AG04450 (cell line): ENCODE measurements around the gene OR51B4. TPM values are rescaled to one million over a fixed set of nuclear protein-coding genes. Genes with fewer than 3 reads are reported as not detected.

Source experiments
- CTCF ChIA-PET: fragments of 300-600, 350-600 bp; formaldehyde crosslinking; extraction: SDS; loops from one replicate; lab custom pipeline; 2022; ENCODE audit warnings: antibody characterized with exemption, inconsistent platforms; lab: Charles Lee
- POLR2A ChIA-PET: fragments of 350-600 bp; formaldehyde crosslinking; extraction: SDS; loops from one replicate; lab custom pipeline; 2021; ENCODE audit warnings: antibody characterized with exemption, inconsistent platforms; lab: Yijun Ruan, JAX
- DNase-seq: peaks from one replicate; pipeline ENCODE4 v3.0.0-alpha.2; 2011; ENCODE audit warnings: low read depth, low spot score
- H3K27ac ChIP-seq: one replicate; pipeline ENCODE4 v1.5.1; 2012; ENCODE audit warnings: low read depth, low read length, control low read depth
- H3K27me3 ChIP-seq: one replicate; pipeline ENCODE4 v1.6.0; 2012; ENCODE audit warnings: low read length; ENCODE audit not compliant: control insufficient read depth, insufficient read depth
- H3K4me3 ChIP-seq: 2 replicates; pipeline ENCODE4 v1.5.1; 2011; ENCODE audit warnings: mild to moderate bottlenecking, low read depth, low read length, control low read depth
- H3K9me3 ChIP-seq: 2 replicates; pipeline ENCODE4 v1.5.1; 2012; ENCODE audit warnings: low read length; ENCODE audit not compliant: control insufficient read depth, insufficient read depth
- CTCF ChIP-seq: IDR thresholded peaks from 2 replicates; pipeline ENCODE4 v1.5.1; 2011; ENCODE audit warnings: low read depth, low read length, control low read depth, inconsistent platforms
- polyA plus RNA-seq: library from polyadenylated mRNA; depleted of rRNA; stranded (reverse); fragments of >200 nt; gene quantifications from 2 replicates; pipeline ENCODE4 v1.2.3, GENCODE V29; 2011

Gene OR51B4
- polyA plus RNA-seq, 1 experiment = 0.82 TPM

GRCh38 chr11:5272395-5273017, 29.2 kb downstream of the OR51B4 start:
- Histone ChIP-seq H3K27me3 (no peaks in the 10 kb centered on the region), H3K27ac (no peak overlapping the region), H3K9me3 (no peaks in the 10 kb centered on the region), H3K4me3 (no peak overlapping the region)
- no peak for TF ChIP-seq CTCF
- DNase-seq = no peak
- ChIA-PET POLR2A (no interaction called here), CTCF (no interaction called here)

GRCh38 chr11:5269715-5270147, 32.0 kb downstream of the OR51B4 start, which contains the start of gene HBE1:
TSS of gene HBE1 (minus strand) at chr11:5269945. CDS start at chr11:5269890, 55 bp downstream.
- POLR2A ChIA-PET = no interaction called here
- H3K27ac ChIP-seq = no peak within 1 kb of the TSS
- CTCF ChIA-PET = no interaction called here
- DNase-seq = no peak
- H3K27me3 ChIP-seq = no peaks in the 10 kb centered on the region
- no peaks in the 10 kb centered on the region for H3K9me3 ChIP-seq
- no peak for TF ChIP-seq CTCF
- no peak within 1 kb of the TSS for H3K4me3 ChIP-seq

- POLR2A ChIA-PET = no interaction called here
- Histone ChIP-seq H3K27ac (no peak overlapping the region), H3K9me3 (no peaks in the 10 kb centered on the region), H3K27me3 (no peaks in the 10 kb centered on the region), H3K4me3 (no peak overlapping the region)
- TF ChIP-seq CTCF = no peak
- CTCF ChIA-PET = no interaction called here
- DNase-seq = no peak
Observed at GRCh38 chr11:5267033-5267563, 34.6 kb downstream of the OR51B4 start.

- Histone ChIP-seq H3K27me3 (no peaks in the 10 kb centered on the region), H3K27ac (no peak overlapping the region), H3K4me3 (no peak overlapping the region), H3K9me3 (no peaks in the 10 kb centered on the region)
- POLR2A ChIA-PET = no interaction called here
- no peak for TF ChIP-seq CTCF
- CTCF ChIA-PET = no interaction called here
- DNase-seq = no peak
Observed at GRCh38 chr11:5266609-5267008, 35.1 kb downstream of the OR51B4 start.

GRCh38 chr11:5265832-5266231, 35.9 kb downstream of the OR51B4 start:
- CTCF ChIA-PET = no interaction called here
- POLR2A ChIA-PET = no interaction called here

More at GRCh38 chr11:5265832-5266231, 35.9 kb downstream of the OR51B4 start:
- Histone ChIP-seq H3K27me3 (no peaks in the 10 kb centered on the region), H3K27ac (no peak overlapping the region), H3K9me3 (no peaks in the 10 kb centered on the region), H3K4me3 (no peak overlapping the region)
- TF ChIP-seq CTCF = no peak
- no peak for DNase-seq
